Left renal pelvis (tissue), 4 donors: ENCODE measurements around the gene RPS6KA3. TPM values are rescaled to one million over a fixed set of nuclear protein-coding genes. Genes with fewer than 3 reads are reported as not detected.
A peak's percentile ranks its signal among the peaks of the same experiment; 100 is the strongest.
"Not testable (repeated sequence)": the region's sequence is repeated elsewhere in the genome, so short reads cannot be mapped to it uniquely, and the experiment has no call there.

Source experiments
- DNase-seq, 4 donors: peaks; one replicate each; pipeline ENCODE4 v3.0.0-alpha.2; 2013; ENCODE audit warnings: low read depth in 4 of 4, low spot score in 3 of 4
- polyA plus RNA-seq, 4 donors: library from polyadenylated mRNA; unstranded; fragments of 120-200 nt; gene quantifications; one replicate each; pipeline ENCODE4 v1.2.1, GENCODE V29; 2013; ENCODE audit not compliant: insufficient read length in 4 of 4

RPS6KA3 gene
- polyA plus RNA-seq, 4 donors: 27.2 to 36.0 (median 30.3) TPM

DNA sequence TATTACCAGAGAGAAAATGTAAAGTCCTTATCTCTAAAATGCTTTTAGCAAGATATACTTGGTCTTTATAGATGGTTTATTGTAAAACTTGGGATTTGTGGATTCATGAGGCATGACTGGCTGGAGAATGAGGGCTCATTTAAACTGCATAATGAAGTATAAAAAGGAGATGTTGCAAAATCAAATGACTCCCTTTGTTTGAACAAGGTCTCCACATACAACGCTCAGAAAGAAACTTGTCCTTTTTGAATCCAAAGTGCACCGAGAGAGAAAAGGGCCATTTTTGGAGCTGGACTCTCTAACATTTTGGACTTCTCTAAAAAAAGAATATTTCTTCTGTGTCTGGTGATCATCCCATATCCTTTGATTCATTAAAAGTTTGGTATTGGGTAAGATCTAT, 117.4 kb downstream of the RPS6KA3 start:
- no peak for DNase-seq

DNA sequence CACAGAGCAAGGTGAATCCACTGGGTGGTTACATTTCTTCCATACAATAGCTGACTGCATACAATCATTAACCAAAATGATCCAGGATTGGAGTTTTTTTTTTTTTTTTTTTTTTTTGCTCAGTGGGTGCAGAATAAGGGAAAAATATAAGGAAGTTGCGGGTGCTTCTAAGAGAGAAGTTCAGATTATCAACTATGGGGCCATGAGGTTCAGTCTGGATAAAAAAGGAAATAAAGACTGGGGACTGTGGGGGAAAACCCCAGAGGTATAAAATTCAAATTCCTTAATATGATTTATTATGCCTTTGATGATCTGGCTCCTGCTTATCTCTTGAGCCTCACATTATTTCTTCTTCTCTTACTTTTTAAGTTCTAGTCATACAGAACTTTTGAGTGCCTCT, 119.1 kb downstream of the RPS6KA3 start:
- DNase-seq: no peak

DNA sequence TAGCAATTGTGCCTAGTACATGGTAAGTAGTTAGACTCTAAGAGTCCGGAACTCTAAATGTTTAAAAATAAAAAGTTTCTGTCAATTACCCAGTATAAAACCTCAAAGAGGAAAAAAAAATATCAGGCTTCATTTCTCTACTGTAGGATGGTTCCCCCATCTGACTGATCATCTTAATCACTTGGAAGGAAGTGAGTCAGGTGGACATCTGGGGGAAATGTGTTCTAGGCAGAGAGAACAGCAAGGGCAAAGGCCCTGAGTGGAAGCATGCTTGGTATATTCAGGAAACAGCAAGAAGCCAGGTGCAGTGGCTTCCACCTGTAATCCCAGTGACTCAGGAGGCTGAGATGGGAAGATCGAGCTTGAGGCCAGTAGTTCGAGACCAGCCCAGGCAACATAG, 122.2 kb downstream of the RPS6KA3 start:
- no peak for DNase-seq

DNA sequence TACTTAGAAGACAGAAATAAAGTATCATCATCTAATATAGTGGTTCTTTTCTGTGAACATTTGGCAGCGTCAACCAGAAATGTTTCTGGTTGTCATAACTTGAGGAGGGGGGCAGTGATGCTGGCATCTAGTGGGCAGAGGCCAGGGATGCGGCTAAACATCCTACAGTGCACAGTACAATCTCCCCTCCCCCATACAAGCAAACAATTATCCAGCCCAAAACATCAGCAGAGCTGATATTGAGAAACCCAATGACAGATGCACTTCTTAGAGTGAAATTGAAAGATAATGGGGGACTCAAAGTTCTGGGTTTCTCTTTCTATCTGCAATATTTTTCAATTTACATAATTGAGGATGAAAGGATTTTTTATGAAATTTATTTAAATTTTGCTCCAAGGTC, 123.1 kb downstream of the RPS6KA3 start:
- DNase-seq: no peak

DNA sequence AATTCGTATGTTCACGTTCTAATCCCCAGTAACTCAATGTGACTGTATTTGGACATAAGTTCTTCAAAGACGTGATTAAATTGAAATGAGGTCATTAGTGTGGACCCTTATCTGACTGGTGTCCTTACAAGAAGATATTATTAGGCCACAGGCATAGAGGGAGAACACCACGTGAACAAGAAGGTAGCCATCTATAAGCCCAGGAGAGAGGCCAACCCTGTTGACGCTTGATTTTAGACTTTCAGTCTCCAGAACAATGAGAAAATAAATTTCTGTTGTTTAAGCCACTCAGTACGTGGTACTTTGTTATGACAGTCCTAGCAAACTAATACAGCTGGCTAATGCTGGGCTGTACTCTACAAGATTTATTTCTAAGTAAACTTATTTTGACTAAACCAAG, 123.6 kb downstream of the RPS6KA3 start:
- no peak for DNase-seq

DNA sequence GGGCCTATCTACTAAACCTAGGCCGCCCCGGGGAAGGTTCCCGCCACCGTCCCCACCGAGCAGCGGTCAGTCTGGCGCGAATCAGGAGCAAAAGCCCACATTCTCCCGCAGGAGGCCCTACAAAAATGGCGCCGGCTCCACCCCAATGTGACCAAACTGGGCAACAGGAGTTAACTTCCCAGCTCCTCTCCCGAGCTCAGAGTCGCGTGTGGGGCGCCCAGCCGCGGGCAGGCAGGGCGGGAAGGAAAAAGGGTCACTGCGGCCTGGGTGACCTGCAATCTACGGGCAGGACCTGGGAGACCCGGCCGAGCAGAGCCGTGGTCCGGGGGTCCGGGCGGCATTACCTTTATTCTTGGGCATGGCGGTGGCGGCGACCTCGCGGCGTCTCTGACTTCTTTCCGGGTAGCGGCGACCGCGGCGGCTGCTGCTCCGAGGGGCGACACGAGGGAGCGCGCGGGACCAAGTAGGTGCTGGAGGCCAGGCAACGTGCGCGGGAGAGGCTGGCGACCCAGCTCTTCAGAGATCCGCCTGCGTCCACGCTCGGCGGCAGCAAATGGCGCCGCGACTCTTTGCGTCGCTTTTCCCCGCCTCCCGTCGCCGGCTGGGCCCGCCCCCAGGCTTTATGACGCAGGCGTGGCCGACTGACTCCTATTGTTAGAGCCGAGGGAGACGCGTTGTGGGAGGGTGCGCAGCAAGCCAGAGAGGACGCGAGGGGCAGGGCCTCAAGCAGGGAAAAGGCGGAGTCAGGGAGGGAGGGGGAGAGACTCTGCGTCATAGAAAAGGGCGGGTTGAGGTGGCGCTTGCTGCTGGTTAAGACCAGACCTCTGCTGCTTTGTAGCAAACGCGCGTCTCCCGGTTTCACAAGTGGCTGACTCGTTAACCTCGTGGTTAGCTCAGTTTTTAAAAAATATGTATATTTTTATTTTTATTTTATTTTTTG, 125.2 kb downstream of the RPS6KA3 start, which contains the start of gene EIF1AX:
EIF1AX (minus strand) TSS at position 558 of the 940 bp plus-strand sequence; CDS start at position 360, 198 bp downstream.
- peak; percentile 83 to 91 (median 86) for DNase-seq

DNA sequence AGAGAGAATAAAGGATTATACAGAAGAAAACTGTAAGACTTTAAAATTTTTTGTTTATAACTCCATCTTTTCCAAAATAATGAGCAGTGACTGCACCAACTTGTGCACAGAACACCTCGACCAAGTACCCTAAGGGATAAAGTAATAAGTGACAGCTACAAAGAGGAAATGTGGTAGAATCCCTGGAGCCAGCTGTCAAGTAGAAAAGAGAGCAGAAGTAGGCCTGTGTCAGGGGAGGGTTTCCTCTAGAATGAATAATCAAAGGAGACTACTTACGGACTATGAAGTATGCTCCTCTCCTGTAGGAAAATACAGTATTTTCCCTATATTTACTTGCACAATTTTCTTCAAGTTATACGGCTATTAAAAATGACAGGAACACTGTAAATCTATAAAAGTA, 126.3 kb downstream of the RPS6KA3 start:
- DNase-seq: no peak

DNA sequence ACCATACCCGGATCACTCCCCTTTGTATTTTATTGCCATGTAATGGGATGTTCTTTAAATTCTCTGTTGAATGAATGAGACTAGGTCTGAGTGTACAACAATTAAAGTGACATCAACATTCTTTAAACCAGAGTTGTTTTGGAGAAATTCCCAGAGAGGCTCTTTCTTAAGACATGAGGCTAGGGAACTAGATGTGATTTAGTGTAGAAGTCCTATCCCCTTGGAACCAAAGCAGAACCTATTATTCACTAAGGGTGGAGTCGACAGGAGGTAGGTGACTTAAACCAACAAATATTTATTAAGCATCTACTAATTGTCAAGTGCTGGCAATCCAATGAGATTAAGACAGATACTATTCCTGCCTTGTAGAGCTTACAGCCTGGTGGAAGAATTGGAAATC, 126.7 kb downstream of the RPS6KA3 start:
- DNase-seq: no peak

DNA sequence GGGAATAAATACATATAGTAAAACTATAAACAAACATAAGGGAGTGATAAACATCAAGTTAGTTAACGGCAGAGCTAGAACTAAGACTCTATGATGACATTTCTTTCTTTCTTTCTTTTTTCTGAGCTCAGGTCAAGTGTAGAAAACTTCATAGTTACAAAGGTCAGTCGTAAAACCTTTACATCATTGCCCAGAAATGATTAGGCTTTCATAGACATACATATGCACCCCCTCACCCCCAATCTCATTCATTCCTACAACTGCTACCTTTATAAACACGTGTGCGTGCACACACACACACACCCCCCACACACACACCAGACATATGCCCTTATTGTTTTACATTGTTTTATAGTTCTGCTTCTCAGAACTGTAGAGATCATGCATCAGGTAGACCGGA, 130.8 kb downstream of the RPS6KA3 start:
- no peak for DNase-seq

DNA sequence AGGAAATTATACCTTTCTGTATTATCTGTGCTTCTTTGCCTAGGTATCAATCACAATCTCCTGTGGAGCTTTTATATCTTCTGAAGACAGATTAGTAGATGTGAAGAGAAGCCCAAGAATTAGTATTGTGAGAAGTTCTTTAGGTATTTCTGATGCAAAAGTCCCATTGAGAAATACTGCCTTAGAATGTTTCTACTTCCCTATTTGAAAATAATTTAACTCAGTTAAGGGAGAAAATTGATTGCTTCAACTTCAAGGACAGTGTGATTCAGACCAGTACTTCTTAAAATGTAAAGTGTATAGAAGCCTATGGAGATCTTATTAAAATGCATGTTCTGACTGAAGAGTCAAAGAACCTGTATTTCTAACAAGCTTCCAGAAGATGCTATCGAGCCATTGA, 134.0 kb downstream of the RPS6KA3 start:
- no peak for DNase-seq

DNA sequence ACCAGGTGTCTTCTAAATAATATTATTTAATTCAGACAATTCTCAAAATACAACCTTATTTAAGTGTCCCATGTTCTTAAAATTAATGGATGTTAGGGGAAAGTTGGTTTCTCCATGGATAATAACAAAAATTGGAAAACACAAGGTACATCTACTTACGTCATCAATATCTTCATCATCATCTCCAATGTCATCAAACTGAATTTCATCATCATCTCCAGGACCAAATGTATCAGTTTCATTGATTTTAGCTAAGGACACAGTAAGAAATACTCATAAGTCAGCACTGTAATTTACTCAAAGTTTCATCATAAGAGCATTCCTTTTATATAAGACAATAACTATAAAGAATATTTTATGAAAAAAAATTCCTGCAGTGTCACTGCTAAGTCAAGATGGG, 136.4 kb downstream of the RPS6KA3 start:
- DNase-seq: no peak

DNA sequence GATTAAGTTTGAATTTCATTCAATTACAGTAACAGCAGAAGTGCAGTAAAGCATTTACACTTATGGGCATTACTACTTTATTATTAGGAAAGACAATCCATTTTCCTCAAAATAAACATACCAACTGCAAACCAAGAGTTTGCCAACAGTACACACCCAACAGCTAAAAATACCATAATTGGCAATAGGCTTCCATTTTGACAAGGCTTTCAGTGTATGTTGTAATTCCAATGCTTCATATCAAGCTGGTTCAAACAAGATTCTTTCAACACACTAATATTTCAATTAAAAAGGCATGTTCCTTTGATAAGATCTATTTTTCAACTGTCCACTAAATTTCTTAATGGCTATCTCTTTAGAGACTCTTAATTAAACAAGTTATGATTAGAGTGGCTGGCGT, 137.2 kb downstream of the RPS6KA3 start:
- no peak for DNase-seq

DNA sequence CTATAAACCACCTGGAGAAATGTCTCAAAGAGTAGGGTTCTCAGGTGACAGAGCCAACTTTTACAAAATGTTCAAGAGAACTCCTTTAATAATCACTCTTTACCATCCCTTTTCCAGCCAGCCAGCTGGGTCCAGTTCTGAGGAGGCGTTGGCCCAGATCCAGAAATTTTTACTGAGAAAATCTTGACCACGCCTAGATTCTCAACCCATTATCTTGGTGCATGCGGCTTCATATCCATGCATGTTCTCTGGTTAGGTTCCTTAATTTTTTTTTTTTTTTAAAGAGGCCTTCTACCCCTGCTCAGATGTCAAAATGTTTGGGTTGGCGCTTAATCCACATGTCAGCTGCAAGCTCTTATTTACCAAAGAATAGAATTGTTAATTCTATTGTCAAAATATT, 138.0 kb downstream of the RPS6KA3 start:
- no peak for DNase-seq

DNA sequence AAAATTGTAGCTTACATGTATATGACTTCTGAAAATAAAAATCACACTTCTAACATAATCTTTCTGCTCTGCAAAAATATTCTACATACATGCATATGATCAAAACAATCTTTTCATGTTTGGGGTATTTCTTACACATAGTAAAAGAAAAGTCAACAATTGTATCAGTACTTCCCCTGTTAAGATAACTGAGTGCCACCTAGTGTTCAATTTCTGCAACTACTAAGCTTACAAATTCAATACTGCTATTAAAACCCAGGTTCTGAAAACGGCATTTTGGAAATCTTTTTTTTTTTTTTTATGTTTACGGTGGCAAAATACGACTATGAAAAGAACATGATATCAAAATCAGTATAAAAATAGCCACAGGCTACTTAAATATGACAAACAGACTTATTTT, 139.3 kb downstream of the RPS6KA3 start:
- not testable (repeated sequence) for DNase-seq

DNA sequence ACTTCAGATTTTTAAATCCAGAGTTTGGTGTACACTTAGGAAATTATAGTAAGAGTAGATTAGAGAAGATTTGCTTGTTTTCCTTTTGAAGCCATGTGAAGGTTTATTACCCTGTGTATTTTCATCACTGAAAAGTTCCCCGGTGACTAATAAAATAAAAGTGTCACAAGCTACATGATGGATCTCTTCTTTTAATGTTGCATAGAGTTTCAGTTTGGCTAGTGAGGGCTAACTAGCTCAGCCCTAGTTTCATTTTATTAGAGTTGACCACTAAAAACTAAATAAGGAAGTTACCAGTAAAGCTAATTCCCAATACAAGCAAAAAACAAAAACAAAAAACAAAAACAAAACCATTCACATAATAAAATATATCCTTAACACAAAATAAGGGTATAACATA, 139.9 kb downstream of the RPS6KA3 start:
- DNase-seq: not testable (repeated sequence)

DNA sequence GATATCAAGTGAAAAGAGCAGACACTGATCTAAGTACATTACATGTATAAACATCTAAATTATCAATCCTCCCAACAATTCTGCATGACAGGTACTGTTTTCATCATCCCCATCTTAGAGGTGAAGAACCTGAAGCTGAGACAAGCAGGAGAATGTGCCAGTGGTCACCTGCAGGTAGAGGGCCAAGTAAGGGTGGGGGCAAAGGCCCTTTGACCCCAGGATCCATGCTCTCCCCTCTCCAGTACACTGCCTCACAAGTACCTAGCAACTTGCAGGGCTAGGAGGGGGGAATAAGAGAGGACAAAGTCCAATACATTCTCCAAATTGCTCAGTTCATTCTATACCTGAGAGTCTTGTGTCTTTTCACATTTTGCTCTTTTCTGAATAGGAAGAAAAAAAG, 141.7 kb downstream of the RPS6KA3 start:
- DNase-seq: no peak

DNA sequence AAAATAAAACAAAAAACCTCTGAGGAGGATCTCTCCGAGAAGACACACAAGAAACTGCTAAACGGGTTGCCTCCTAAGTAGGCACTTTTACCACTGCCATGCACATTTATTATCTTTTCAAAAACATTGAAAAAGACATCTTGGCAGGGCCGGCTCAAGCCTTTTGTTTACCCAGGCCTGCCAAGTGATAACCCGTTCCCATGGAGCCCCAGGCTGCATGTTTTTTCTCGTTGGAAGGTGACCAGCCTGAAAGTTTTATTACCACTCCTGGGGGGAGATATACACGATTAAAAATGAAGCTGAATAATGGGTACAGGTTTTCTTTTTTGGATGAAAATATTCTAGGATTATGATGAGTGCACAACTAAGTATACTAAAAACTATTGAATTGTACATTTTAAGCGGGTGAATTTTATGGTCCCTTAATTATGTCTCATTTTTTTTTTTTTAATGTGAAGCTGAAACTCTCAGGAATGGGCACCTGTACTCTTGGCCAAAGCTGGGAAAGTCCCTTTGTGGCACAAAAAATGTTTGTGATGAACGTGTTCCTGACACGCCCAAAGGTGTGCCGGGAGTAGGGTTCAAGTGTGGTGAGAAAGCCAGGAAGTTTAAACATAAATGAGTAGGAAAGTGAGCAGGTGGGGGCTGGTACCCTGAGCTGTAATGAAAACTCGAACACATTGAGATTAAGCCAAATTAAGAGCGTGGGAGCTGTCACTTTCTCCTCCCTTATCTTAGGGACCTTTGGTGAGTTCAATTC, 148.5 kb downstream of the RPS6KA3 start:
- DNase-seq: no peak

DNA sequence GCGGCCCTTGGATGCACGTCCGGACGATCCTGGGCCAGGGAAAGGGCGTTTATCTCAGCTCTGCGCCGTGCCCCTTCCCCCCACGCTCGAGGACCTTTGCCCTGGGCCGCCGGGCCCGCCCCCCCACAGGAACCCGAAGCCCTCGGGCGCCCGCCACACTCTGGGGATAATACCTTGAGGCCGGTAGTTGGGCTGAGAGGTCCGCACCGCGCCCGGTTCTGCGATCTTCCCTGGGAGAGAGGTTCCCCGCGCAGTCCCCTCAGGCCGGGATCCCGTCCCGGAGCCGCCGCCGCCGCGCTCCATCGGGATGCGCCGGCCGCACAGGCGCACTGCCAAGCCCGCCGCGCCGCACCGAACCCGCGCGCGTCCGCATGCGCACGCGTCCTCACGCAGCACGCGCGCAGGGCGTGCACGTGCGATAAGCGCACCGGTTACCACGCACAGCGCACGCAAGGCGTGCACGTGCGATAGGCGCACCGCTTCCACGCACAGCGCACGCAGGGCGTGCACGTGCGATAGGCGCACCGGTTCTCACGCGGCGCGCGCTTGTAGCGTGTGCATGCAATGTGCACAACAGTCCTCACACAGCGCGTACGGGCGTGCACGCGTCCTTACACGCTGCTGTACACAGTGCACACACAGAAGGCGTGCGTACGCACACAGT, 150.0 kb downstream of the RPS6KA3 start, which contains the start of gene MAP7D2:
MAP7D2 (minus strand) TSS at position 331 of the 664 bp plus-strand sequence; CDS start at position 303, 28 bp downstream.
- DNase-seq: no peak

DNA sequence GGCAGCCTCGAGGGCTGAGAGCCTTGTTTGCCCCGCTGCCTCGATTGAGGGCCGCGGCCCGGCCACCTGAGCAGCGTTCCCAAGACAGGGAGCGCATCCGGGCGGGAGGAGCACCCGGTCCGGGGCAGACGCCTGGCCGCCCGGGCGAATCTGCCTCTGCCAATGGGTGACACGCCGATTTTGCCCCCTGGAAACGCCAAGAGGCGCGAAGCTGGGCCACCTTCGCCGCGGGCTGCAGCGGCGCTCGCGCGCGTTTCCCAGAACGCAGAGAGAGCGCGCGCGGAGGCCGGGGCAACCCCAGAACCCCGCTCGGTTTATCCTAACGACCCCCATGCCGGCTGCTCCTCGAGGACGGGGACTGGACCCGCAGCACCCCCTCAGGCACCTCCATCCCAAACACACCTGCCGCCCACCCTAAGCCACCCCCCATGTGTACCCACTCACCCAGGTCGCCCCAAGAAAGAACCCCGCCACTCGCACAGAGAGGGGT, 150.6 kb downstream of the RPS6KA3 start:
- DNase-seq: no peak

DNA sequence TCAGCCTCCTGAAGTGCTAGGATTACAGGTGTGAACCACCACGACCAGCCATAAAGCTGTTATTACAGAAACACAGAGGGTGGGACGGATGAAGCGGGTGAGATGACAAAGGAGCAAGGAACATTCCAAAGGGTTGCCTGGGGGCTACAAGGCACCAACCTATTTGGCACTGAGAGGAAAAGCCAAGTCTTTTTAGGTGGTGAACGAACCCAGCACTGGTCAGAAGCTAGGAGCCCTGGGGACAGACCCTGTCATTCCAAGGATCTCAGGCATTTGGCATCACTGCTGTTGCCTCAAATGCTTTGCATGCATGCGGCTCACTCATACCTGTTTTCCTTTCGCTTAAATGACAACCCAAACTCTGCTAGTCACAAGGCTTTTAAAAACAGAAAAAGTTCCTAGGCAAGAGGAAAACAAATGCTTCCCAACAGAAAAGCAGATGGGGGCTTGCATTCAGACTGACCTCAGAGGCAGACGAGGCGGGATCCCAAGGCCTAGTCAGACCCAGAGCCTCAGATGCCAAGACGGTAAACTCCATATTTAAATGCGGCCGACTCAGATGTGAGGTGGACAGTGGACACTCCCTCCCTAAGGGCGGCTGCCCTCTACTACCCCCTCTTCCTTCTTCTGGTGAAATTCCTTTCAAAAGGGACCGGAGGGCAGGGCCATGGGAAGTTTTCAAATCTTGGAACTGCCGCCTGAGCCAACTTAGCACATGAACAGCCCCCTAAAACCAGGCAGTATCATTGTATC, 154.5 kb downstream of the RPS6KA3 start:
- DNase-seq: no peak
